HAP-1 (cell line): ENCODE measurements around the gene URAD.
"Not testable (repeated sequence)": the region's sequence is repeated elsewhere in the genome, so short reads cannot be mapped to it uniquely, and the experiment has no call there.

Source experiments
- DNase-seq, 2 experiments: peaks; one replicate each; pipeline ENCODE4 v3.0.0-alpha.2; 2016 to 2020; ENCODE audit warnings: low spot score in 2 of 2
- H3K27me3 ChIP-seq: fragments of 250-450 bp; sonication (Bioruptor Pico); 2 replicates; pipeline ENCODE4 v1.5.1; 2020; ENCODE audit warnings: low read depth, mild to moderate bottlenecking, moderate library complexity
- H3K36me3 ChIP-seq: fragments of 250-450 bp; sonication (Bioruptor Pico); replicated peaks from 2 replicates; pipeline ENCODE4 v1.5.1; 2020; ENCODE audit warnings: mild to moderate bottlenecking
- H3K4me1 ChIP-seq: fragments of 250-450 bp; sonication (Bioruptor Pico); 2 replicates; pipeline ENCODE4 v1.5.1; 2020; ENCODE audit warnings: mild to moderate bottlenecking
- H3K4me3 ChIP-seq: fragments of 250-450 bp; sonication (Bioruptor Pico); 2 replicates; pipeline ENCODE4 v1.5.1; 2020; ENCODE audit warnings: mild to moderate bottlenecking, moderate library complexity
- H3K9me3 ChIP-seq: fragments of 250-450 bp; sonication (Bioruptor Pico); 2 replicates; pipeline ENCODE4 v1.5.1; 2020; ENCODE audit warnings: mild to moderate bottlenecking, moderate library complexity
- in situ Hi-C: fragments of 300-500 bp; cut with MboI; formaldehyde crosslinking; loops from 3 replicates; pipeline ENCODE4 v1.14.3; 2020; ENCODE audit warnings: low sequenced_read_pairs, inconsistent platforms, mixed read lengths

URAD gene

GRCh38 chr13:27964206-27964605, 24.3 kb downstream of the URAD start:
- DNase-seq, H3K36me3 ChIP-seq, in situ Hi-C loops, H3K4me3 ChIP-seq, H3K9me3 ChIP-seq, H3K27me3 ChIP-seq, H3K4me1 ChIP-seq: not testable (repeated sequence)

GRCh38 chr13:27963491-27963890, 25.0 kb downstream of the URAD start:
- Histone ChIP-seq H3K36me3 (no peaks in the 10 kb centered on the region), H3K27me3 (peaks cover 7% of the 10 kb centered on the region; the same call in 1 of the 2 replicates), H3K4me1 (peaks cover 3% of the 10 kb centered on the region), H3K9me3 (no peaks in the 10 kb centered on the region), H3K4me3 (no peak overlapping the region)
- in situ Hi-C loops, result no loop called here
- DNase-seq, result no peak

DNA sequence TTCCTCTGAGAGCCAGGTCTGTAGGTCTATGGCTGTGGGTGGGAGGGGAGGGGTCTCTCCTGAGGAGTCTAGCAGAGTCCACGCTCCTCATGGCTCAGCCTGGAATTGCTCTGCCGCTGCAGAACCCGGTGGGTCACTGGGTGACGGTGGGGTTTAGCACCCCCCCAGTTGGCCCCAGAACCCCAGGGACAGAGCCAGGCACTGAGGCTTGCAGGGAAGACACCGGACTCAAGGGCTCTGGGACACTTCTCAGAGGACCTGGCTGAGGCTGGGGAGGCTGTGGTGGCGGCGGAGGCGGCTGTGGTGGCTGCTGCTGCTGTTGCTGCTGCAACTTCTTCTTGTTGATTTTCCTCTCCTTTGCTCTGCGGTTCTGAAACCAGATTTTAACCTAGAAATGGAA, 25.5 kb downstream of the URAD start:
- H3K4me1 ChIP-seq, result peaks cover 3% of the 10 kb centered on the region
- H3K27me3 ChIP-seq, result peaks cover 5% of the 10 kb centered on the region; the same call in 1 of the 2 replicates
- in situ Hi-C loops, result no loop called here
- H3K36me3 ChIP-seq, result no peaks in the 10 kb centered on the region
- no peak overlapping the region for H3K4me3 ChIP-seq
- DNase-seq, result no peak
- H3K9me3 ChIP-seq, result no peaks in the 10 kb centered on the region

- in situ Hi-C loops, result no loop called here
- H3K9me3 ChIP-seq, result no peaks in the 10 kb centered on the region
- 0 out of 2 replicates have a peak, but pooled peaks cover 3% of the 10 kb centered on the region for H3K27me3 ChIP-seq
- H3K4me1 ChIP-seq, result peaks cover 3% of the 10 kb centered on the region
- no peak for DNase-seq
- H3K36me3 ChIP-seq, result no peaks in the 10 kb centered on the region
- H3K4me3 ChIP-seq, result no peak overlapping the region
Measured at GRCh38 chr13:27962128-27962841, 26.2 kb downstream of the URAD start.

DNA sequence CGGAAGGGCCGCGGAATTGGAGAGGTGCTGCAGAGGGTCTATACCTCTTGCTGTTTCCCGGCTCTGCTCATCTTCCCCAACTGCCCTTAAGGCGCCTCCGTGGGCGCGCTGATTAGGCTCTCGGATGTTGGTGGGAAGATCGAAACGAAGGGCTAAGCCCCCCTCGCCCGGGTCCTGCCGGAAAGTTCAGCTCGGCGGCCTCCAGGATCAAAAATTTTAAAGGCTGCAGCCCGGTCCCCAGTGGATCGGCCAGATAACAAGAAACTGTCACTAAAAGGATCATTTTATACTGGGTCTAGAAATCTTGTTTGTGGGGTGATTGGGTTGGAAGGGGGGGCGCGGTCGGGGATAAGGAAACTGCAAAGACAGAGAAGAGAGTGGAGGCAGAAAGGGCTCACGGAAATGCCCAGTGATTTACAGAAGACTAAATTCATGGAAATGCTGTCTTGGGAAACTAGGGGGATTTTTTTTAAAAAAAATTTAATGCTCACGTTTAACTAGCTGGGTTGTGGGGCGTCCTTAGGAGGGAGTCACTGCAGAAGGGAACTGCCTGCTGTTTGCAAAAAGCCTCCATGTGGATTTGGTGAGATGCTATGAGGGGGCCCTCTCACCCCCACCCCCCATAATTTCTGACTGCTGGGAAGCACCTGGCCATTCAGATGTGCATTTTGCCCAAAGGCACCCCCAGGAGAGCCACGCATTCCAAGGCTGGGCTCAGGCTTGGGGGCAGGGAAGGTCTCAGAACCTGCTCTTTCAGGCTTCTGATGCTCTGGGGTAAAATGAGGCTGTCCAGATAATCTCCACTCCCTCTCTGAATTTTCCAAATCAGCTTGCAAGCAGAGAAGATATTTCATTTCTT, 27.0 kb downstream of the URAD start:
- no peak for DNase-seq
- in situ Hi-C loops, result no loop called here
- H3K4me3 ChIP-seq, result no peak overlapping the region

DNA sequence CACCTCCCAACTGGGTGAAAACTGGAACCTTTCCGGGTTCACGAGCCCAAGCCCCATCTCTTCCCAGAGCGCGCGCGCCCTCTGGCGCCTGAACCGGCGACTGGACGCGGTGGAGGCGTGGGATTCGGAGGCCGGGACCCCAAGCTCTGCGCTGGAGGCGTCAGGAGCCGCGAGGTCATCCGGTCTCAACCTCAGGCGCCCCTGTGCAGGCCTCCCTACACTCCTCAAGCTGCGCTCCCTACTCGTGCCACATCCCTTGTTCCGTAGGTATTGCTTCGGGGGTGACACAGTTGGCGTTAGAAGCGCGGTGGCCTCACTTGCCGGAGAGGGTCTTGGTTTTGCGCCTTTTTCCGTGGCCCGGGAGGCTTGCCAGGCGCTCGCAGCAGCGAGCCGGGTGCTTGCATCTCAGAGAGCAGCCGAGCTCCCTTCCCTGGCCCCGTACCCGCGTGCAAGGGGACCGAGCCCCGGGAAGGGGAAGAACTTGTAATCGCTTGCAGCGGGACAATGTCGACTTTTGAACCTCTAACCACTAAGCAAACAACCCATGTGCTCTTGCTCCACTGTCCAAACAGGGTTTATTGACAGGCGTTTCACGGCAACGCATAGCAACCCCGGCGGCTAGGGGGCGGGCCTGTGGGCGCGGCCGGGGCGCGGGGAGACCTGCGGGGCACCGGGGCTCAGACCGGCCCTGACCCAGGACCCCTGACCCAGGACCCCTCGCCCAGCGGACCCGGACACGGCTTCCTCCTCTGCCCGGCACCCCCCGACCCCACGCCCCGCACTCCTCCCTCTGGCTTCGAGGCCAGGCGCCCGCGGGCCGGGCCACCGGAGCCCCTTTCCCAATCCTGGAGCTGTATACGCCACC, 27.9 kb downstream of the URAD start:
- no peaks in the 10 kb centered on the region for H3K36me3 ChIP-seq
- H3K4me3 ChIP-seq, result no peak overlapping the region
- in situ Hi-C loops, result no loop called here
- no peaks in the 10 kb centered on the region for H3K9me3 ChIP-seq
- no peaks in the 10 kb centered on the region for H3K27me3 ChIP-seq
- H3K4me1 ChIP-seq, result peaks cover 2% of the 10 kb centered on the region; the same call in 1 of the 2 replicates
- DNase-seq, result no peak

More for the DNA sequence above, 27.0 kb downstream of the URAD start:
- Histone ChIP-seq H3K36me3 (no peaks in the 10 kb centered on the region), H3K9me3 (no peaks in the 10 kb centered on the region), H3K27me3 (no peaks in the 10 kb centered on the region), H3K4me1 (peaks cover 3% of the 10 kb centered on the region; the same call in 1 of the 2 replicates)

- DNase-seq, result no peak
- Histone ChIP-seq H3K4me1 (no peaks in the 10 kb centered on the region), H3K27me3 (no peaks in the 10 kb centered on the region), H3K36me3 (no peaks in the 10 kb centered on the region), H3K9me3 (no peaks in the 10 kb centered on the region), H3K4me3 (no peak overlapping the region)
- in situ Hi-C loops, result loop anchor here (10.0 kb wide), 1 partner anchor 125 kb away; no protein-coding TSS in a partner anchor
Measured at GRCh38 chr13:27959976-27960361, 28.5 kb downstream of the URAD start.

- DNase-seq, result no peak
- Histone ChIP-seq H3K9me3 (no peaks in the 10 kb centered on the region), H3K4me1 (no peaks in the 10 kb centered on the region; the same call in 1 of the 2 replicates), H3K36me3 (no peaks in the 10 kb centered on the region), H3K4me3 (no peak overlapping the region), H3K27me3 (no peaks in the 10 kb centered on the region)
- in situ Hi-C loops, result loop anchor here (10.0 kb wide), 1 partner anchor 122 kb away; no protein-coding TSS in a partner anchor
Measured at GRCh38 chr13:27956576-27957300, 31.8 kb downstream of the URAD start.

DNA sequence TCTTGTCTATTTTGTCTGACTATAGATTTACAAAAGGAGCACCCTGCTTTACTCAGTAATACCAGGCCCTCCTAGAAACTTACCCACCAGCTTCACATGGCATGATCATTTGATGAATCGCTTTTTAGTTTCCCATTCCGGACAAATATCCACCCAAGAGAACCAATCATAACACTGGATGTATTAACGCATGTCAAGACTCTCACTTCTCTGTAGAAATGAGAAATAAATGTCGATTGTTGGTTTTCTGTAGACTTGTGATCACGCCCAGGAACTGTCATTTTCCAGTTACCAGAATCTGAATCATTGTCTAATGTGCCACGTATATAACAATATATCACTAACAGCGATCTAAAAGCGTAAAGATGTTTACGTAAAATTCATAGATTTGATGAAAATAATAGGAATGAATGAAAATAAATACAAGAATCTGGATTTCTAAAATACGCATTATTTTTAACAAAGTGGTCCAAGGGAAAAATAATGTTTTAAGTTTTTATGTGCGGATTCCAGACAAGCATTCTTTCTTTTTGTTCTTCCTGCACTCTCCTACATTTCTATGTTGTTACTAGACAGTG, 33.4 kb downstream of the URAD start:
- no peak for DNase-seq
- Histone ChIP-seq H3K4me3 (no peak overlapping the region), H3K27me3 (no peaks in the 10 kb centered on the region), H3K9me3 (no peaks in the 10 kb centered on the region), H3K36me3 (no peaks in the 10 kb centered on the region), H3K4me1 (no peaks in the 10 kb centered on the region; the same call in 1 of the 2 replicates)
- in situ Hi-C loops, result loop anchor here (10.0 kb wide), 1 partner anchor 120 kb away; no protein-coding TSS in a partner anchor

GRCh38 chr13:27954406-27954851, 34.1 kb downstream of the URAD start:
- no peaks in the 10 kb centered on the region for H3K9me3 ChIP-seq
- no peaks in the 10 kb centered on the region for H3K27me3 ChIP-seq
- DNase-seq, result peak in 1 of 2 experiments; percentile 53
- in situ Hi-C loops, result loop anchor here (10.0 kb wide), 1 partner anchor 120 kb away; no protein-coding TSS in a partner anchor
- H3K4me3 ChIP-seq, result peak overlapping the region; percentile 37
- H3K4me1 ChIP-seq, result no peaks in the 10 kb centered on the region; the same call in 1 of the 2 replicates
- H3K36me3 ChIP-seq, result no peaks in the 10 kb centered on the region

- peak overlapping the region; percentile 37 for H3K4me3 ChIP-seq
- no peaks in the 10 kb centered on the region for H3K9me3 ChIP-seq
- no peaks in the 10 kb centered on the region for H3K36me3 ChIP-seq
- in situ Hi-C loops, result loop anchor here (10.0 kb wide), 1 partner anchor 119 kb away; no protein-coding TSS in a partner anchor
- H3K27me3 ChIP-seq, result no peaks in the 10 kb centered on the region
- H3K4me1 ChIP-seq, result no peaks in the 10 kb centered on the region; the same call in 1 of the 2 replicates
- peak; percentile 69 to 88 for DNase-seq
Measured at GRCh38 chr13:27953676-27954405, 34.7 kb downstream of the URAD start.
